B cell (primary cell): ENCODE measurements around the gene PRELID3B. TPM values are rescaled to one million over a fixed set of nuclear protein-coding genes. Genes with fewer than 3 reads are reported as not detected.
A peak's percentile ranks its signal among the peaks of the same experiment; 100 is the strongest.

Experiments used
- ATAC-seq: fragments of 200-7000 bp; cut with Tn5 transposase; one replicate; pipeline ENCODE4 v1.10.0; 2021; ENCODE audit warnings: low read depth, mild to moderate bottlenecking, moderate number of reproducible peaks, moderate library complexity
- CTCF ChIA-PET: fragments of 350-600 bp; sonication (Branson Sonifier 250); formaldehyde crosslinking; loops from one replicate; lab custom pipeline; 2021; ENCODE audit warnings: antibody characterized with exemption, inconsistent platforms; lab: Charles Lee
- POLR2A ChIA-PET: fragments of 350-600 bp; sonication (Branson Sonifier 250); formaldehyde crosslinking; loops from one replicate; lab custom pipeline; 2021; ENCODE audit warnings: antibody characterized with exemption; lab: Charles Lee
- DNase-seq: peaks from one replicate; pipeline ENCODE4 v3.0.0; 2013
- H2AFZ ChIP-seq: 2 replicates; pipeline ENCODE4 v1.6.1; 2012; ENCODE audit warnings: mild to moderate bottlenecking, low read depth, low read length; ENCODE audit not compliant: insufficient read depth, poor library complexity, severe bottlenecking
- H3K27ac ChIP-seq, 2 donors: 1 replicate in 1 of 2; 2 replicates in 1 of 2; pipeline ENCODE4 v1.5.1; 2012 to 2013; ENCODE audit warnings: low read length in 2 of 2, mild to moderate bottlenecking in 2 of 2, moderate library complexity in 1 of 2
- H3K27me3 ChIP-seq, 4 experiments: fragments of 200-600 bp in 1 of 4; sonication (generic) in 1 of 4; replicated peaks in 1 of 4; 1 replicate in 2 of 4; 2 replicates in 2 of 4; pipeline versions ENCODE4 v1.6.1 to v1.7.0; 2013 to 2016; ENCODE audit warnings: low read length in 3 of 4, mild to moderate bottlenecking in 2 of 4, mixed read lengths in 1 of 4, moderate library complexity in 1 of 4; ENCODE audit not compliant: insufficient read depth in 4 of 4, control insufficient read depth in 3 of 4; ENCODE audit errors: control extremely low read depth in 1 of 4
- H3K36me3 ChIP-seq, 2 experiments: replicated peaks in 1 of 2; 1 replicate in 1 of 2; 2 replicates in 1 of 2; pipeline versions ENCODE4 v1.6.1 to v1.7.1; 2013; ENCODE audit warnings: low read length in 1 of 2; ENCODE audit not compliant: insufficient read depth in 2 of 2, control insufficient read depth in 1 of 2; ENCODE audit errors: control extremely low read depth in 1 of 2, extremely low read depth in 1 of 2
- H3K4me1 ChIP-seq, 2 donors: fragments of 200-600 bp in 1 of 2; sonication (generic) in 1 of 2; 1 replicate in 1 of 2; 2 replicates in 1 of 2; pipeline versions ENCODE4 v1.5.1 to v1.6.1; 2013 to 2017; ENCODE audit warnings: low read length in 2 of 2; ENCODE audit not compliant: control insufficient read depth in 2 of 2, insufficient read depth in 2 of 2
- H3K4me2 ChIP-seq: replicated peaks from 2 replicates; pipeline ENCODE3; 2012; ENCODE audit warnings: mild to moderate bottlenecking, low read depth, low read length; ENCODE audit not compliant: poor library complexity, severe bottlenecking
- H3K4me3 ChIP-seq, 5 experiments: fragments of 200-600 bp in 1 of 5; sonication (generic) in 1 of 5; 1 replicate in 3 of 5; 2 replicates in 2 of 5; pipeline versions ENCODE4 v1.5.1 to v1.7.0; 2011 to 2016; ENCODE audit warnings: low read length in 4 of 5, mild to moderate bottlenecking in 4 of 5, low read depth in 2 of 5, control low read depth in 1 of 5, moderate library complexity in 1 of 5; ENCODE audit not compliant: insufficient read depth in 1 of 5; ENCODE audit errors: control extremely low read depth in 1 of 5, extremely low read depth in 1 of 5
- H3K79me2 ChIP-seq: fragments of 200-600 bp; sonication (generic); one replicate; pipeline ENCODE4 v1.6.0; 2016; ENCODE audit warnings: low read length; ENCODE audit not compliant: control insufficient read depth, insufficient read depth
- H3K9ac ChIP-seq: fragments of 200-600 bp; sonication (generic); 2 replicates; pipeline ENCODE4 v1.6.1; 2017; ENCODE audit warnings: mild to moderate bottlenecking, low read length, moderate library complexity
- H3K9me3 ChIP-seq, 3 donors: one replicate each; pipeline versions ENCODE4 v1.6.1 to v1.7.1; 2013; ENCODE audit warnings: low read length in 2 of 3; ENCODE audit not compliant: control insufficient read depth in 2 of 3, insufficient read depth in 1 of 3; ENCODE audit errors: control extremely low read depth in 1 of 3
- H4K20me1 ChIP-seq: 2 replicates; pipeline ENCODE4 v1.6.0; 2012; ENCODE audit warnings: mild to moderate bottlenecking, low read length; ENCODE audit not compliant: insufficient read depth, control insufficient read depth, poor library complexity, severe bottlenecking
- H3K27ac Mint-ChIP-seq: one replicate; pipeline ENCODE4 v1.8.0; 2021; ENCODE audit warnings: mixed read lengths
- H3K27me3 Mint-ChIP-seq: one replicate; pipeline ENCODE4 v1.8.0; 2021; ENCODE audit warnings: mixed read lengths
- H3K4me1 Mint-ChIP-seq: one replicate; pipeline ENCODE4 v1.8.0; 2021; ENCODE audit warnings: mixed read lengths
- H3K4me3 Mint-ChIP-seq: one replicate; pipeline ENCODE4 v1.8.0; 2021; ENCODE audit warnings: mixed read lengths
- H3K9me3 Mint-ChIP-seq: one replicate; pipeline ENCODE4 v1.8.0; 2022; ENCODE audit warnings: mixed read lengths; ENCODE audit not compliant: insufficient read depth
- EZH2 ChIP-seq: IDR thresholded peaks from 2 replicates; pipeline ENCODE4 v1.6.1; 2012; ENCODE audit warnings: borderline replicate concordance, low read depth, mild to moderate bottlenecking, moderate library complexity, low read length; ENCODE audit not compliant: insufficient read depth, poor library complexity, severe bottlenecking
- WGBS: methylation state at CpG from one replicate; pipeline ENCODE4 v1.1.5; 2013; ENCODE audit warnings: missing lambda C conversion rate; ENCODE audit not compliant: insufficient coverage; 5-methylcytosine and 5-hydroxymethylcytosine counted together
- intact Hi-C: fragments of 100-400 bp; cut with micrococcal nuclease; formaldehyde crosslinking; loops from one replicate; pipeline ENCODE4 v1.10.0; 2022
- polyA plus RNA-seq: library from polyadenylated mRNA; depleted of rRNA; stranded (reverse); fragments of >200 nt; gene quantifications from 2 replicates; pipeline ENCODE4 v1.2.3, GENCODE V29; 2012
- total RNA-seq, 2 donors: library from RNA; stranded (reverse); fragments of 120-200 nt in 1 of 2; gene quantifications; 1 replicate in 1 of 2; 2 replicates in 1 of 2; pipeline versions ENCODE4 v1.2.3 to v1.2.4, GENCODE V29; 2013 to 2022
- TF ChIP-seq, protein P1 (sequence below): fragments of 200-600 bp; IDR thresholded peaks from one replicate; pipeline ENCODE4 v1.8.0; 2022; ENCODE audit warnings: antibody characterized with exemption, mild to moderate bottlenecking

PRELID3B gene
- total and polyA plus RNA-seq, 2 donors (not counting 1 experiment from before 2014, with no cell fraction given): 24.1 to 46.8 TPM

DNA sequence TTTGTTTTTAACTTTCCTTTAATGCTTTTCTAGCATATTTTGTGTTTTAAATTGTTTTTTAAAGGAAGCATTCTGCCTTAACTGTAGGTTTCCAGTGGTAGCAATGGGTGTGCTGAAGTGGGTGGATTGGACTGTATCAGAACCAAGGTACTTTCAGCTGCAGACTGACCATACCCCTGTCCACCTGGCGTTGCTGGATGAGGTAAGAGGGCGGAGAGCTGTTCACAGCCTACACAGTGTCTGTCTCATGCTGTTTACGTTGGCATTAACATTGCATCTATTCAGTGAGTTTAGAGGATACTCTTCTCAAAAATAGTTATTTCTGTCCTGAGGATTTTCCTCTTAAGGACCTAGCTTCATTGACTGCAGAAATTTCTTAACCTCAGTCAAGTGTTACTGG lies 49.7 kb downstream of the PRELID3B start:
- Histone ChIP-seq H3K4me1 (peaks cover 17 to 30% of the 10 kb centered on the region in 2 donors), H3K79me2 (peaks cover 17% of the 10 kb centered on the region), H3K4me3 (no peak overlapping the region), H3K27me3 (no peaks in the 10 kb centered on the region), H3K36me3 (peaks cover 5 to 97% of the 10 kb centered on the region in 2 experiments), H3K4me2 (no peak overlapping the region), H4K20me1 (peaks cover 24% of the 10 kb centered on the region), H2AFZ (no peak overlapping the region), H3K9me3 (no peaks in the 10 kb centered on the region), H3K27ac (peak overlapping the region in 1 of 2 donors; percentile 37), H3K9ac (no peak overlapping the region)
- ATAC-seq (no peak), DNase-seq (no peak)
- TF ChIP-seq EZH2: no peak
- TF ChIP-seq, protein P1, sequence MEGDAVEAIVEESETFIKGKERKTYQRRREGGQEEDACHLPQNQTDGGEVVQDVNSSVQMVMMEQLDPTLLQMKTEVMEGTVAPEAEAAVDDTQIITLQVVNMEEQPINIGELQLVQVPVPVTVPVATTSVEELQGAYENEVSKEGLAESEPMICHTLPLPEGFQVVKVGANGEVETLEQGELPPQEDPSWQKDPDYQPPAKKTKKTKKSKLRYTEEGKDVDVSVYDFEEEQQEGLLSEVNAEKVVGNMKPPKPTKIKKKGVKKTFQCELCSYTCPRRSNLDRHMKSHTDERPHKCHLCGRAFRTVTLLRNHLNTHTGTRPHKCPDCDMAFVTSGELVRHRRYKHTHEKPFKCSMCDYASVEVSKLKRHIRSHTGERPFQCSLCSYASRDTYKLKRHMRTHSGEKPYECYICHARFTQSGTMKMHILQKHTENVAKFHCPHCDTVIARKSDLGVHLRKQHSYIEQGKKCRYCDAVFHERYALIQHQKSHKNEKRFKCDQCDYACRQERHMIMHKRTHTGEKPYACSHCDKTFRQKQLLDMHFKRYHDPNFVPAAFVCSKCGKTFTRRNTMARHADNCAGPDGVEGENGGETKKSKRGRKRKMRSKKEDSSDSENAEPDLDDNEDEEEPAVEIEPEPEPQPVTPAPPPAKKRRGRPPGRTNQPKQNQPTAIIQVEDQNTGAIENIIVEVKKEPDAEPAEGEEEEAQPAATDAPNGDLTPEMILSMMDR: no peak
- WGBS: 100% methylated on average over 3 of the region's 3 CpGs
- H3K27me3 Mint-ChIP-seq: no peaks in the 10 kb centered on the region
- ChIA-PET POLR2A (interaction anchor here (0.6 to 1.8 kb wide), 3 partner anchors 15 to 39 kb away, joined by 3 to 5 read pairs (median 5); partner anchors contain the start of gene ATP5F1E), CTCF (interaction anchor here (1.2 to 1.6 kb wide), 3 partner anchors 8 to 123 kb away, joined by 5 to 6 read pairs (median 5); no protein-coding TSS in a partner anchor)
- no peak overlapping the region for H3K4me3 Mint-ChIP-seq
- intact Hi-C loops: loop anchor here (1.0 kb wide), 1 partner anchor 12 kb away; the partner anchor contains the start of gene NELFCD
- peak overlapping the region; percentile 77 for H3K27ac Mint-ChIP-seq
- peaks cover 43% of the 10 kb centered on the region for H3K4me1 Mint-ChIP-seq
- H3K9me3 Mint-ChIP-seq: no peaks in the 10 kb centered on the region

DNA sequence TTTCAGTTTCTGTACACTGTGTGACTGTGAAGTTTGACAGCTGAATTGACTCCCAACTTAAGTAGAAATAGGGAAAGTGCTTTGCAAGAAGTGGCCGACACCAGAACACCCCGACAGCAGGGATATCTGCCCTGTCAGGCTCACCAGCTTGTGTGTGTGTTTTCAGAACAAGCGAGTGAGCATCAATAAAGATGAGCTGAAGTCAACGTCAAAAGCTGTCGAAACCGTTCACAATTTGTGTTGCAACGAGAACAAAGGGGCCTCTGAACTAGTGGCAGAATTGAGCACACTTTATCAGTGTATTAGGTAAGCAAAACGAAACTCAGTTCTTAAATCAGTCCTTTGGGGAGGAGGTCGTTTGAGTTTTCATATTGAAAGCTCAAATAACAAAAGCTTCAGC lies 50.9 kb downstream of the PRELID3B start:
- 93% methylated on average over 7 of the region's 9 CpGs for WGBS
- Mint-ChIP-seq H3K4me3 (no peak overlapping the region), H3K9me3 (no peaks in the 10 kb centered on the region), H3K4me1 (peaks cover 40% of the 10 kb centered on the region), H3K27ac (peak overlapping the region; percentile 16), H3K27me3 (no peaks in the 10 kb centered on the region)
- no peak for TF ChIP-seq EZH2
- TF ChIP-seq, protein P1: no peak
- Histone ChIP-seq H4K20me1 (peaks cover 21% of the 10 kb centered on the region), H3K4me2 (no peak overlapping the region), H3K36me3 (peaks cover 5 to 97% of the 10 kb centered on the region in 2 experiments), H2AFZ (no peak overlapping the region), H3K27me3 (no peaks in the 10 kb centered on the region), H3K9me3 (no peaks in the 10 kb centered on the region), H3K79me2 (peaks cover 19% of the 10 kb centered on the region), H3K4me3 (no peak overlapping the region), H3K27ac (no peak overlapping the region), H3K4me1 (peaks cover 17 to 30% of the 10 kb centered on the region in 2 donors), H3K9ac (no peak overlapping the region)
- ChIA-PET POLR2A (interaction anchor here (0.9 to 1.3 kb wide), 2 partner anchors 10 to 17 kb away, joined by 3 to 5 read pairs; no protein-coding TSS in a partner anchor), CTCF (interaction anchor here (1.6 kb wide), 1 partner anchor 9 kb away, joined by 6 read pairs; no protein-coding TSS in a partner anchor)
- DNase-seq: no peak
- intact Hi-C loops: loop anchor here (1.0 kb wide), 1 partner anchor 10 kb away; the partner anchor contains the start of gene NELFCD
- ATAC-seq: no peak
